GM18520 (cell line): ENCODE data around the gene ERAL1.
"Not testable (repeated sequence)": the region's sequence is repeated elsewhere in the genome, so short reads cannot be mapped to it uniquely, and the experiment has no call there.

Experiments used
- ATAC-seq: cut with Tn5 transposase; IDR thresholded peaks from one replicate; pipeline ENCODE4 v1.9.1; 2021; ENCODE audit not compliant: unreplicated experiment

The ERAL1 gene

DNA sequence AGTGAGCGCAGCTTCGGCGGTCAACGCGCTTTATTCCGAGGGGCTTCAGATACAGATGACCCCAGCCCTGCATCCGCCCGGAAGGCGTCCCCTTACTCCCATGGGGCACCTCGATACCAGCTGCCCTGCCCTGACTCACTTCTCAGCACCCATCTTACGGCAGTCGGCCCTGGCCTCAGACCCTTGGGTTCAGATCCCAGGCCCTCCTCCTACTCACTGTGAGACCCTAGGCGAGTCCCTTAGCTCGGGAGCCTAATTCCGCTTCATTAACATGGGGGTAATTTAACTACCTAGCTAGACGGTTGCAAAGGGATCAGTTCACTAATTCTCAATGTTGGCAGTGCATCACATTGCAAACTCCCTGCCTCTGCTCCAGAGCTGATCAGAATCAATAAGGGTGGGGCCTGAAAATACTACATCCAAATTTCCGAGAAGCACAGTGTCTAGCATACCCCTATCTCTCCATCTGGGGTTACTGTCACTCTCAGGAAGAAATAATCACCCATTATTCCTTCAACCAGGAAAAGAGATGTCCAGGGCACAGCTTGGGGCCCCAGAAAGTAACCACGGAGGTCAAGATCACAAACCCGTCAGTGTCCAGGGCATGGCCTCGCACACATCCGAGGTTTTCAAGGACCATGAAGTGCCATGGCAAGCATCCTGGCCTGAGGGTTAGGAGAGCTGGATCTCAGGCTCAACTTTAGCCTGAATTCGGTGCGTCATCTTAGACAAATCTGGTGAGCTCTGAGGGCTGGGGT lies 43.1 kb downstream of the ERAL1 start:
- ATAC-seq, result no peak

DNA sequence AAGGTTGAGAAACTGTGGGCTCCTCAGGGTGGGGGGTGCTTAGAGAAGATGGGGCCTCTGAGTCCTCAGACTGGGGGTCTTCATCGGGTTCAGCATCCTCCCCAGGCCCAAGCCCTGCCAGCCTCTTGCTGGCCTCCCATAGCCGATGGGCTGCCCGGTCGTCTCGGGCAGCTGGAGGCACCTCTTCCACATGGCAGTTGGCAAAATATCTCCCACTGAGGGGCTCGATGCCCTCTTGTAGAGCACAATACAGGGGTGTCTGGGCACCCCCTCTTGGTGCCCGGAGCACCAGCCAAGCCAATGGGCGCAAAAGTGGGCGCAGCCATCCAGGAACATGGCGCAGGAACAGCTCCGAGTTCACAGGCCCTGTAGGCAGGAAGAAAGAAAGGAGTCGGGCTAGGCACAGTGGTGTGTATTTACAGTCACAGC lies 43.7 kb downstream of the ERAL1 start:
- ATAC-seq, result no peak

DNA sequence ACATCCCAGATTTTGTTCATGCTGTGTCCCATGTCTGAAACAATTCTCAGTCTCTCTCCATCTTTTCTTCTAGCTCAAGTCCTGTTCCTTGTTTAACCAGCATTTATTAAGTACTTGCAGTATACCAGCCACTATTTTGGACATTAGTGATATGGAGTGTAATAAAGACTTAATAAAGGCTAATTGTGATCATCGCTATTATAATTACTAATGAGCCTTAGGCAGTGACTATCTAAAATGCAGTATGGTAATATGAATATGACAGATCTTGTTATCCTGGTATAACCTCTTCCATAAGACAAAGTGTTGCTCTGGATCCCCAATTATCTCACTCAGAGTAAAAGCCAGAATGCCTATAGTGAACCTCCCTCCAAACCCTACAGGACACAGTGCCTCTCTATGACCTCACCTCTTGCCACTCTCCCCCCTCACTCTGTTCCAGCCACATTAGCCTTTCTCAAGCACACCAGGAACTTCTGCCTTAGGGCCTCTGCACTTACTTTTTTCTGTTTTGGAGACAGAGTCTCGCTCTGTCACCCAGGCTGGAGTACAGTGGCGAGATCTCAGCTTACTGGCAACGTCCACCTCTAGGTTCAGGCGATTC lies 44.5 kb downstream of the ERAL1 start:
- no peak for ATAC-seq

DNA sequence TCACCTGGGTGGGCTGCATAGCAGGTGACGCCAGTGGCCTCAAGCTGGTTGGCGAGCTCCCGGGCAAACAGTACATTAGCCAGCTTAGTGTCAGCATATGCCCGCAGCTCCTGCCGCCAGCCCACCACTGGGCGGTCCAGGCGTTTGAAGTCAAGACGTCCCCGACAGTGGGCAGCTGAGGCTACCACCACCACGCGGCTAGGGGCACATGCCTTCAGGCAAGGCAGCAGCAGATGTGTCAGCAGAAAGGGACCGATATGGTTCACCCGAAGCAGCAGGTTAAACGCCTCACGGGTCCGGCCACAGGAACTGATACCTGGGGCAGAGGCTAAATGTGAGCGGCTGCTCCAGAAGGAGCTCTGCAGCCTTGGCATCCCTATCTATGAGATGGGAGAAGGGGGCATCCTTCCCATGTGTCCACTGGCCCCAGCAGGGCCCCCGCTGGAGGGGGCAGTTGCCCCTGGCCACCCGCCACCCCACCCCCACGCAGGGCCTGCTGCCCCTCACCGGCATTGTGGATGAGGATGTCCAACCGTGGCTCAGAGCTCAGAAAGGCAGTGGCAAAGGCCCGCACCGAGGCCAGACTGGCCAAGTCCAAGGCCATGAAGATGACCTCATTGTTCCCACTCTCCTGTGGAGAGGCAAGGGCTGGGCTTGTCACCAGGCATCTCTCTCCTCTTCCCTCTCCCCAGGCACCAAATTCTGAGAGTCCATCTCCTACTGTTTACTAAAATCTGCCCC lies 46.3 kb downstream of the ERAL1 start:
- ATAC-seq, result no peak

DNA sequence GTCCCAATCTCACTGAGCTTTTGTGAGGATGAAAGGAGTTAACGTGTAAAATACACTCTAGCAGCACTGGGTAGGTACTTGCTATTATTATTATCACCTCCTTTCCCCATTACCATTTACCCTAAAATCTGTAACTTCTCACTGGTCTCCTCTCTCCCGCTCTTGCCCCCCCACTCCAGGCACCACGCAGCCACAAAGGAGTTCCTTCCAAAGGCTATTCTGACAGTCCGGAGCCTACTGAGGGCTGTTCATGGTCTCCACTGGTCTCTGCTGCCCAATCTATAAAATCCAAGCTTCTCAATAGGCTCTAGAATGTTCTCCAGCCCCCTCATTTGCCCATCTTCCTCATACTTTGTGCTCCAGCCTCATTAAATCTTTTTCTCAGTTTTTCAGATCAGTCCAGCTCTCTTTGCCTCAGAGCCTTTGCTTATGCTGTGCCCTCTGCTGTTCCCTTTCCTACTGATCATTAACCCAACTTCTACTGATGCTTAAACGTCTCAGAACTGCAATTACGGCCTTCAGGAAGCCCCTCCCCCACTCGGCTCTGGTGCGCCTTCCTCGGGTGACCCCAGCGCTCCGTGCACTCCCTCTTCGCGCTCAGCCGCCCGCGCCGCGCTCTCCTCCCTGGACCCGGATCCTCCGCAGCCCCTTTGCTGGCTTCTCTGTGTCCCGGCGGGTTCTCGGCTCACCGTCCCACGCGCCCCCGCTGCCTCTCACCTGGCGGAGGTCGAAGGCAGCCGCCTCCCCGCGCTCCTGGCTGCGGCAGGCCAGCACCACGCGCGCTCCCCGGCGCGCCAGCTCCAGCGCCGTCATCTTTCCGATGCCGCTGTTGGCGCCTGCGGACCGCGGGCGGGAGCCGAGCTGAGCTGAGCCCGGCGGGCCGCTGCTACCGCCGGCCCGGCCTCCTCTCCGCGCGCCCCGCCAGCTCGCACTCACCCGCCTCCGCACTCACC lies 47.3 kb downstream of the ERAL1 start:
- ATAC-seq, result no peak

DNA sequence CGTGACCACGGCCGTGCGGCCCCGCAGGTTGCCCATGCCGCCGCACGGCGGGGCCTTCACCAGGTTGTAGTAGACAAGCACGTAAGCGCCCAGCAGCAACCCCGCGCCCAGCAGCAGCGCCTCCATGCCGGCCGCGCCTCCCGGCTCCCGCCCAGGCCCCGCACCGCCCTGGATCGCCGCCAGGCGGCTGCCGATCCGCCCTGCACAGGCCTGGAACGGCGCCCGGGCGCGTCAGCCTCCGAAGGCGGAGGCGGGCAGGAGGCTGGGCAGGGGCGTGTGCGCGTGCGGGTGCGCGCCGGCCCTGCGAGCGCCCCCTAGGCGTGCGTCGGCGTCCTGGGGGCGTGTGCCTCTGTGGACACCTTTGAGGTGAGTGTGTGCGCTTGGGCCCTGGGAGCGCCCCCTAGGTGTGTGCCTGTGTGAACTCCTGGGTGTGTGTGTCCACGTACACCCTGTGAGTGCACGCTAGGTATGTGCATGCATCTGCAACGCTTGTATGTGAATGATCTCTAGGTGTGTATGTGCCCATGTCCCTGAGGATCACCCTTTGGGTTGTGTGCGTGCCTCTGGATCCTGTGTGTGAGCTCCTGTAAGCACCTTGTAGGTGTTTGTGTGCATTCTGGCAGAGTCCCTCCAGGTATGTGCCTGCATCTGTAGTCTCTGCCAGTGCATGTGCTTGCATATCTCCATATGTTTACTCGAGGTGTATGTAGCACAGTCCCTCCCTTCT lies 48.2 kb downstream of the ERAL1 start, which contains the start of gene DHRS13:
Gene DHRS13, minus strand, starts transcription at position 261 of the 727 bp plus-strand sequence. Its CDS starts 135 bp downstream, at position 126.
- ATAC-seq, result peak; percentile 88

DNA sequence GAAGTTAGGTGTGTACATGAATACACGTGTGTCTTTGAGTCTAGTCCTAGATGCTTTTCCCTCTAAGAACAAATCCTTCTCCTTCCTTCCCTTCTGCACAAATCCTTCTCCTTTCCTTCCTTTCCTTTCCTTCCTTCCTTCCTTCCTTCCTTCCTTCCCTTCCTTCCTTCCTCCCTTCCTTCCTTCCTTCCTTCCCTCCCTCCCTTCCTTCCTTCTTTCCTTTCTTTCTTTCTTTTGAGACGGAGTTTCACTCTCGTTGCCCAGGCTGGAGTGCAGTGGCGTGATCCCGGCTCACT lies 48.7 kb downstream of the ERAL1 start:
- not testable (repeated sequence) for ATAC-seq

DNA sequence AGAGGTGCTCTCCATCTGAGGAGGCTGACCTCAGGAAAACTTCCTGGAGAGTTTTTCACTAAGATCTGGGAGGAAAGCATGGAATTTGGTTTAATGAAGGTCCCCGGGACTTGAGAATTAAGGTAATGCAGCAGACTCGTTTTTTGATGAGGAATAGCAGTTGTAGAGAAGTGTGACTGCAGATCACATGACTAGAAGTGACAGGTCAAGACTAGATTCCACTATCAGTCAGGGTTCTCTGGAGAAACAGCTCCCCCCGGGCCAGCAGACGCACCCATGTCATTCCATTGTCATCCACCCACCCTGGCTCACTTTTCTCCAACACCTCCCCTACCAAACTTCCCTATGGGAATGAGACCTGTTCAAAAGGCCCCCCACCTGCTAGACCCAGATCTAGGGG lies 50.0 kb downstream of the ERAL1 start:
- ATAC-seq, result no peak

DNA sequence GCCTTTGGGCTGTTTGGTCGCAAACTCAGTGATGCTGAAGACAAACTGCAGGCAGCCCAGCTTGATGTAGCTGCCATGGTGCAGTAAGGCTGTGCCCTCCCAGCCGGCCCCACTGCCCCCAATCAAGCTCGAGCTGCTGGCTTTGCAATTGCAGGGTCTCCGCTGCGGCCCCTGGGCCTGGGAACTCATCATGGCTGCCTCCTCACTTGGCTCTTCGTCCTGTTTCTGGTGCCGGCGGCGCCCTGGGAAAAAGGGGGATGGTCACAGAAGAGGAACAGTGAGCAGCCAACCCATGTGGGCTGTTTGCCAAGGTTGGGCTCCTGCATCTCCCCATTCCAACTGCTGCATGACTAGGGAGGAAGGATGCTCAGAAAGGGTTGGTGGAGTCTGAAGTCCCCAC lies 51.5 kb downstream of the ERAL1 start:
- no peak for ATAC-seq

DNA sequence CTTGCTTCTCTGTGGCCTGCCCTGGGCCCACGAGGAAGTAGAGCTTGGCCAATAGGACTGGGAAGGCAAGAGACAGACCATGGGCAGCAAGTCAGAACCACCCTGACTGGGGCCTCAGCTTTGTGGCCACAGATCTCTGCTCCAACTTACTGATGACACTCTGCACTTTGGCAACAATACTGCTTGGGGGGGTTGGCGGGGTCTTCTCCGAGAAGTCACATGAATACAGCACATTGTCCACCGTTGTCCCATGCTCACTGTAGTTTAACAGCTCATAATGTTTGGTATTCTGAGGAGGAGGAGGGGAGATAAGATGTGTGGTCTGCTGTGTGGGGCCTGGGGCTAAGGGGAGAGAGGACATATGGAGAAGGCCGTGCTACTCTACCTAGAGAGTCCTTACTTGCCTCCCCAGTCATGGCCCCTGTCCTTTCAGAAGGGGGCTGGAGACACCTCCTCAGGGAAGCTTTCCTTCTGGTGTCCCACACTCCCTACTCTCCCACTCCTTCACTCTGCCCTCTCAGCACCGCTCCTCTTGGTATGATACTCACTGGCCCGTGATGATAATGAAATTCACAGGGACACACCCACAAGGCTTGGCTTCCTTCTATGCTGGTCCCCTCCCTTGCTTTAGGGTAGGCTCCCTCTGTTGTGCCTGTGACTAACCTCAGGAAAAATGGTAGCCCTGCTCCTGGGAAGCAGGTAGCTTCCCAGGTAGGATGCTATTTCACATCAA lies 52.1 kb downstream of the ERAL1 start:
- ATAC-seq, result no peak

DNA sequence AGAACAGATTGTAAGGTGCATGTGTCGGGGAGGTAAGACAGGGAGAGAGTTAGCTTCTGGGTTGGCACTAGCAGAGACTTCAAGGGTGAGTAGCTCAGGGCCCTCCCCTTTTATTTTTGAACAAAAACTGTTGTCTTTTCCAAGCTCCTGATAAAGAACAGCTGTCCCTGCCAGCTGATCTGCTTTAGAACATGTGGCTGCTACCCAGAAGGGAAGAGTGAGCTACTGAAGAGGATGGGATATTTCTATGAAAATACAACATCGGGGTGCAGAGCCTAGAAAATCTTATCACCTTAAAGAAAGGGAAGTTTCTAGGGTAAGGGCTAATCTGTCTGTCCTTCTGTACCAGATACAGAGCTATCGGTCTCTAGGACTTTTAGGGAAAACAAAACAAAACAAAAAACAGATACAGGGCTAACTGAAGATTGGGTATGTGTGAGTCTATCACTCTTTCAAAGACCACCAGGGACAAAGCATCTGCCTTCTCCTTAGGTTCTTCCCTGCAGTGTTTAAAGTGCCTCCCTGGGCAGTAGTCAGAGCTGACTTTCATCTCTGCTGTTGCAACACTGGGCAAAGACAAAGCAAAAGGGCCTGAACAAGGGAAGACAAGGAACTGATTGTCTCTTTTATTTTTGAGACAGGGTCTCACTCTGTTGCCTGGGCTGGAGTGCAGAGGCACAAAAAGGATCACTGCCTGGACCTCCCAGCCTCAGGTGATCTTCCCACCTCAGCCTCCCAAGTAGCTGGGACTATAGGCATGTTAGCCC lies 53.1 kb downstream of the ERAL1 start:
- no peak for ATAC-seq

DNA sequence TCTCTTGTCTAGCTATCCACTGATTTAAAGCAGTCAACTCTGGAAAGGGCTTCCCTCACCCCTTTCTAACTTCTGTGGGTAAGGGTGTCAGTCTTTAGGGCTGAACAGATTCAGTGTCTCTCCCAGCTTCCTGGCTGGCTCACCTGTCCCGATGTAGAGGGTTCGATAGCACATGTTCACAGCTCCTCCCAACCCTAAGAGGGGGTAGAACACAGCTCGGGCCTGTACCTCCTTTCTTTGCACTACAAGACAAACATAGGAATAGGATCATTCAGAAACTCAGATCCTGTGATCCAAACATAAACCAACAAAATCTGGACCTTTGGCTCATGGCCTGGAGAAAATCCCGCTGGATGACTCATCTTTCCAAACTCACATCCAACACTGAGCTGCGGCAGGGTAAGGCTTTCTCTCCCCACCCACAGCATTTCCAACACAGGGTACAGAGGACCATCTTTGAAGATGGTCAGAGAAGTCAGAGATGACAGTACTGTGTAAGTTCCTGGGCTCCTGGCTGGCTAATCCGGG lies 53.9 kb downstream of the ERAL1 start:
- no peak for ATAC-seq

DNA sequence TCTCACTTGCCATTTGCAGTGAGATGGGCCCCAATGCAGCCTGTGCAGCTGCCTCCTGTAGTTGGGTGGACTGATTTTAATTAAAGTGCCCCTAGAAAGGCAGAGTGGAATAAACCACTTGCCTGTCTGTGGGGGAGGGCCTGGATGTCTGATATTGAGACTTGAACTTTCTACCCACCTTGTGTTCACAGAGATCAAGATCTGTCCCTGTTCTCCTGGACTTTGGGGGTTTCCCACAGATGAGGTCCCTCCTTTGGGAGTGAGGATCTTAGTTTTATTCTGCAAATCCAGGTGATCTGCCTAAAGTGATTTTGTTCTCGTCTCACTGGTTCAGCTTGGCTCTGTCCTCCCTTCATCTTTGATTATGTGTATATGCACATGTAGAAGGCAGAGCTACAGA lies 55.7 kb downstream of the ERAL1 start:
- ATAC-seq, result no peak
